WTC11 (cell line): ENCODE results near the gene CTTNBP2. TPM values are rescaled to one million over a fixed set of nuclear protein-coding genes. Genes with fewer than 3 reads are reported as not detected.

Experiments used
- ATAC-seq: fragments of 200-7000 bp; cut with Tn5 transposase; 2 replicates; pipeline ENCODE4 v1.10.0; 2021; ENCODE audit warnings: mild to moderate bottlenecking, moderate library complexity
- CTCF ChIA-PET: fragments of 300-600 bp; sonication (Branson Sonifier 250); formaldehyde crosslinking; loops from one replicate; lab custom pipeline; 2021; ENCODE audit warnings: antibody characterized with exemption; lab: Charles Lee
- POLR2A ChIA-PET: fragments of 350-600 bp; sonication (Branson Sonifier 250); formaldehyde crosslinking; loops from one replicate; lab custom pipeline; 2021; ENCODE audit warnings: antibody characterized with exemption; lab: Charles Lee
- DNase-seq: peaks from one replicate; pipeline ENCODE4 v3.0.0; 2021; ENCODE audit warnings: low spot score
- H3K27ac Mint-ChIP-seq: 2 replicates; pipeline ENCODE4 v1.8.0; 2021; ENCODE audit warnings: mixed read lengths
- H3K27me3 Mint-ChIP-seq: 2 replicates; pipeline ENCODE4 v1.8.0; 2021; ENCODE audit warnings: low read depth, mild to moderate bottlenecking, moderate library complexity, mixed read lengths
- H3K36me3 Mint-ChIP-seq: 2 replicates; pipeline ENCODE4 v1.8.0; 2021; ENCODE audit warnings: mixed read lengths
- H3K4me1 Mint-ChIP-seq: 2 replicates; pipeline ENCODE4 v1.8.0; 2022; ENCODE audit warnings: mixed read lengths
- H3K4me3 Mint-ChIP-seq: 2 replicates; pipeline ENCODE4 v1.8.0; 2021; ENCODE audit warnings: mild to moderate bottlenecking, moderate library complexity, mixed read lengths
- H3K9me3 Mint-ChIP-seq: 2 replicates; pipeline ENCODE4 v1.8.0; 2021; ENCODE audit warnings: mixed read lengths
- ATF1 ChIP-seq: sonication (generic); formaldehyde crosslinking; IDR thresholded peaks from 2 replicates; pipeline ENCODE4 v1.8.1; 2023; ENCODE audit warnings: mild to moderate bottlenecking, moderate library complexity, missing genetic modification reagents
- ATF3 ChIP-seq: sonication (generic); formaldehyde crosslinking; conservative IDR thresholded peaks from 2 replicates; pipeline ENCODE4 v1.8.1; 2022; ENCODE audit warnings: mild to moderate bottlenecking, missing genetic modification reagents
- CBFB ChIP-seq: sonication (generic); formaldehyde crosslinking; IDR thresholded peaks from 2 replicates; pipeline ENCODE4 v1.8.1; 2022; ENCODE audit warnings: mild to moderate bottlenecking, low read depth, missing genetic modification reagents
- E2F5 ChIP-seq: sonication (generic); formaldehyde crosslinking; IDR thresholded peaks from 2 replicates; pipeline ENCODE4 v1.8.1; 2022; ENCODE audit warnings: mild to moderate bottlenecking, moderate library complexity, missing genetic modification reagents
- FOXJ3 ChIP-seq: sonication (generic); formaldehyde crosslinking; IDR thresholded peaks from 2 replicates; pipeline ENCODE4 v1.9.0; 2021; ENCODE audit warnings: missing genetic modification reagents, mild to moderate bottlenecking, borderline replicate concordance
- GABPB1 ChIP-seq: sonication (generic); formaldehyde crosslinking; IDR thresholded peaks from 2 replicates; pipeline ENCODE4 v1.8.1; 2023; ENCODE audit warnings: mild to moderate bottlenecking, missing genetic modification reagents
- HMGXB4 ChIP-seq: sonication (generic); formaldehyde crosslinking; IDR thresholded peaks from 2 replicates; pipeline ENCODE4 v1.8.1; 2023; ENCODE audit warnings: mild to moderate bottlenecking, moderate library complexity, missing genetic modification reagents
- IRF2 ChIP-seq: sonication (generic); formaldehyde crosslinking; IDR thresholded peaks from 2 replicates; pipeline ENCODE4 v1.8.0; 2022; ENCODE audit warnings: low read depth, missing genetic modification reagents, borderline replicate concordance
- MXD4 ChIP-seq: fragments of 250-450 bp; sonication (Bioruptor Pico); IDR thresholded peaks from 2 replicates; pipeline ENCODE4 v1.8.0; 2021; ENCODE audit warnings: mild to moderate bottlenecking, moderate library complexity, borderline replicate concordance
- NFE2L1 ChIP-seq: sonication (generic); formaldehyde crosslinking; IDR thresholded peaks from 2 replicates; pipeline ENCODE4 v1.8.1; 2023; ENCODE audit warnings: missing genetic modification reagents
- USF1 ChIP-seq: sonication (generic); formaldehyde crosslinking; IDR thresholded peaks from 2 replicates; pipeline ENCODE4 v1.8.0; 2022; ENCODE audit warnings: mild to moderate bottlenecking, missing genetic modification reagents
- ZBTB43 ChIP-seq: sonication (generic); formaldehyde crosslinking; IDR thresholded peaks from 2 replicates; pipeline ENCODE4 v1.8.1; 2023; ENCODE audit warnings: mild to moderate bottlenecking, missing genetic modification reagents
- ZNF138 ChIP-seq: sonication (generic); formaldehyde crosslinking; conservative IDR thresholded peaks from 2 replicates; pipeline ENCODE4 v1.8.1; 2022; ENCODE audit warnings: mild to moderate bottlenecking, moderate library complexity, missing genetic modification reagents
- ZNF317 ChIP-seq: sonication (generic); formaldehyde crosslinking; IDR thresholded peaks from 2 replicates; pipeline ENCODE4 v1.8.1; 2023; ENCODE audit warnings: low read depth, mild to moderate bottlenecking, moderate library complexity, missing genetic modification reagents, borderline replicate concordance
- ZNF396 ChIP-seq: fragments of 250-450 bp; sonication (Bioruptor Pico); IDR thresholded peaks from 2 replicates; pipeline ENCODE4 v1.8.0; 2021; ENCODE audit warnings: mild to moderate bottlenecking, moderate library complexity, borderline replicate concordance
- total RNA-seq: library from RNA; stranded (reverse); gene quantifications from 3 replicates; pipeline ENCODE4 v1.2.3, GENCODE V29; 2021
- TF ChIP-seq, protein P1 (sequence below): sonication (generic); formaldehyde crosslinking; IDR thresholded peaks from 2 replicates; pipeline ENCODE4 v1.8.1; 2023; ENCODE audit warnings: mild to moderate bottlenecking, missing genetic modification reagents, moderate library complexity
- TF ChIP-seq, protein P2 (sequence below): sonication (generic); formaldehyde crosslinking; IDR thresholded peaks from 2 replicates; pipeline ENCODE4 v1.8.0; 2022; ENCODE audit warnings: mild to moderate bottlenecking, missing genetic modification reagents
- TF ChIP-seq, protein P3 (sequence below): sonication (generic); formaldehyde crosslinking; IDR thresholded peaks from 2 replicates; pipeline ENCODE4 v1.8.0; 2023; ENCODE audit warnings: mild to moderate bottlenecking, missing genetic modification reagents
- TF ChIP-seq, protein P4 (sequence below): sonication (generic); formaldehyde crosslinking; IDR thresholded peaks from 2 replicates; pipeline ENCODE4 v1.8.1; 2023; ENCODE audit warnings: mild to moderate bottlenecking, missing genetic modification reagents
- TF ChIP-seq, protein P5 (sequence below): sonication (generic); formaldehyde crosslinking; IDR thresholded peaks from 2 replicates; pipeline ENCODE4 v1.8.0; 2022; ENCODE audit warnings: mild to moderate bottlenecking, missing genetic modification reagents

Gene CTTNBP2
- total RNA-seq, 1 experiment from 2014 or later, result 22.1 TPM

GRCh38 chr7:117769085-117769484 lies 104.2 kb downstream of the CTTNBP2 start (continued):
- TF ChIP-seq, protein P1, sequence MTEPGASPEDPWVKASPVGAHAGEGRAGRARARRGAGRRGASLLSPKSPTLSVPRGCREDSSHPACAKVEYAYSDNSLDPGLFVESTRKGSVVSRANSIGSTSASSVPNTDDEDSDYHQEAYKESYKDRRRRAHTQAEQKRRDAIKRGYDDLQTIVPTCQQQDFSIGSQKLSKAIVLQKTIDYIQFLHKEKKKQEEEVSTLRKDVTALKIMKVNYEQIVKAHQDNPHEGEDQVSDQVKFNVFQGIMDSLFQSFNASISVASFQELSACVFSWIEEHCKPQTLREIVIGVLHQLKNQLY (CRISPR knock-in tag), result no peak
- TF ChIP-seq ZNF396 (CRISPR knock-in tag), result no peak
- no peak for TF ChIP-seq MXD4
- no peak for TF ChIP-seq USF1

- no peak for DNase-seq
- no peak for ATAC-seq
These were observed 105.3 kb downstream of the CTTNBP2 start for GRCh38 chr7:117767951-117768350.

GRCh38 chr7:117766913-117767312 lies 106.3 kb downstream of the CTTNBP2 start:
- ATAC-seq (no peak), DNase-seq (no peak)
- no peaks in the 10 kb centered on the region for H3K9me3 Mint-ChIP-seq
- ChIA-PET POLR2A (no interaction called here), CTCF (no interaction called here)
- no peaks in the 10 kb centered on the region for H3K4me1 Mint-ChIP-seq
- H3K36me3 Mint-ChIP-seq, result peaks cover 18% of the 10 kb centered on the region
- H3K27me3 Mint-ChIP-seq, result no peaks in the 10 kb centered on the region
- no peak overlapping the region; the same call in 1 of the 2 replicates for H3K27ac Mint-ChIP-seq
- H3K4me3 Mint-ChIP-seq, result no peak overlapping the region
- TF ChIP-seq, protein P2, sequence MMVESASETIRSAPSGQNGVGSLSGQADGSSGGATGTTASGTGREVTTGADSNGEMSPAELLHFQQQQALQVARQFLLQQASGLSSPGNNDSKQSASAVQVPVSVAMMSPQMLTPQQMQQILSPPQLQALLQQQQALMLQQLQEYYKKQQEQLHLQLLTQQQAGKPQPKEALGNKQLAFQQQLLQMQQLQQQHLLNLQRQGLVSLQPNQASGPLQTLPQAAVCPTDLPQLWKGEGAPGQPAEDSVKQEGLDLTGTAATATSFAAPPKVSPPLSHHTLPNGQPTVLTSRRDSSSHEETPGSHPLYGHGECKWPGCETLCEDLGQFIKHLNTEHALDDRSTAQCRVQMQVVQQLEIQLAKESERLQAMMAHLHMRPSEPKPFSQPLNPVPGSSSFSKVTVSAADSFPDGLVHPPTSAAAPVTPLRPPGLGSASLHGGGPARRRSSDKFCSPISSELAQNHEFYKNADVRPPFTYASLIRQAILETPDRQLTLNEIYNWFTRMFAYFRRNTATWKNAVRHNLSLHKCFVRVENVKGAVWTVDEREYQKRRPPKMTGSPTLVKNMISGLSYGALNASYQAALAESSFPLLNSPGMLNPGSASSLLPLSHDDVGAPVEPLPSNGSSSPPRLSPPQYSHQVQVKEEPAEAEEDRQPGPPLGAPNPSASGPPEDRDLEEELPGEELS (CRISPR knock-in tag), result no peak
- TF ChIP-seq FOXJ3 (CRISPR knock-in tag), result no peak
- TF ChIP-seq HMGXB4 (CRISPR knock-in tag), result no peak
- TF ChIP-seq ZBTB43 (CRISPR knock-in tag), result no peak
- TF ChIP-seq, protein P3, sequence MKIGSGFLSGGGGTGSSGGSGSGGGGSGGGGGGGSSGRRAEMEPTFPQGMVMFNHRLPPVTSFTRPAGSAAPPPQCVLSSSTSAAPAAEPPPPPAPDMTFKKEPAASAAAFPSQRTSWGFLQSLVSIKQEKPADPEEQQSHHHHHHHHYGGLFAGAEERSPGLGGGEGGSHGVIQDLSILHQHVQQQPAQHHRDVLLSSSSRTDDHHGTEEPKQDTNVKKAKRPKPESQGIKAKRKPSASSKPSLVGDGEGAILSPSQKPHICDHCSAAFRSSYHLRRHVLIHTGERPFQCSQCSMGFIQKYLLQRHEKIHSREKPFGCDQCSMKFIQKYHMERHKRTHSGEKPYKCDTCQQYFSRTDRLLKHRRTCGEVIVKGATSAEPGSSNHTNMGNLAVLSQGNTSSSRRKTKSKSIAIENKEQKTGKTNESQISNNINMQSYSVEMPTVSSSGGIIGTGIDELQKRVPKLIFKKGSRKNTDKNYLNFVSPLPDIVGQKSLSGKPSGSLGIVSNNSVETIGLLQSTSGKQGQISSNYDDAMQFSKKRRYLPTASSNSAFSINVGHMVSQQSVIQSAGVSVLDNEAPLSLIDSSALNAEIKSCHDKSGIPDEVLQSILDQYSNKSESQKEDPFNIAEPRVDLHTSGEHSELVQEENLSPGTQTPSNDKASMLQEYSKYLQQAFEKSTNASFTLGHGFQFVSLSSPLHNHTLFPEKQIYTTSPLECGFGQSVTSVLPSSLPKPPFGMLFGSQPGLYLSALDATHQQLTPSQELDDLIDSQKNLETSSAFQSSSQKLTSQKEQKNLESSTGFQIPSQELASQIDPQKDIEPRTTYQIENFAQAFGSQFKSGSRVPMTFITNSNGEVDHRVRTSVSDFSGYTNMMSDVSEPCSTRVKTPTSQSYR (CRISPR knock-in tag), result no peak
- TF ChIP-seq CBFB (CRISPR knock-in tag), result no peak
- no peak for TF ChIP-seq ZNF138 (CRISPR knock-in tag)
- no peak for TF ChIP-seq ATF1 (CRISPR knock-in tag)
- TF ChIP-seq, protein P4, sequence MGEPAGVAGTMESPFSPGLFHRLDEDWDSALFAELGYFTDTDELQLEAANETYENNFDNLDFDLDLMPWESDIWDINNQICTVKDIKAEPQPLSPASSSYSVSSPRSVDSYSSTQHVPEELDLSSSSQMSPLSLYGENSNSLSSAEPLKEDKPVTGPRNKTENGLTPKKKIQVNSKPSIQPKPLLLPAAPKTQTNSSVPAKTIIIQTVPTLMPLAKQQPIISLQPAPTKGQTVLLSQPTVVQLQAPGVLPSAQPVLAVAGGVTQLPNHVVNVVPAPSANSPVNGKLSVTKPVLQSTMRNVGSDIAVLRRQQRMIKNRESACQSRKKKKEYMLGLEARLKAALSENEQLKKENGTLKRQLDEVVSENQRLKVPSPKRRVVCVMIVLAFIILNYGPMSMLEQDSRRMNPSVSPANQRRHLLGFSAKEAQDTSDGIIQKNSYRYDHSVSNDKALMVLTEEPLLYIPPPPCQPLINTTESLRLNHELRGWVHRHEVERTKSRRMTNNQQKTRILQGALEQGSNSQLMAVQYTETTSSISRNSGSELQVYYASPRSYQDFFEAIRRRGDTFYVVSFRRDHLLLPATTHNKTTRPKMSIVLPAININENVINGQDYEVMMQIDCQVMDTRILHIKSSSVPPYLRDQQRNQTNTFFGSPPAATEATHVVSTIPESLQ (CRISPR knock-in tag), result no peak
- TF ChIP-seq GABPB1 (CRISPR knock-in tag), result no peak
- TF ChIP-seq NFE2L1 (CRISPR knock-in tag), result no peak
- no peak for TF ChIP-seq ATF3 (CRISPR knock-in tag)

More at GRCh38 chr7:117767951-117768350, 105.3 kb downstream of the CTTNBP2 start:
- H3K9me3 Mint-ChIP-seq, result no peaks in the 10 kb centered on the region
- TF ChIP-seq ZNF317 (CRISPR knock-in tag), result no peak
- TF ChIP-seq, protein P5, sequence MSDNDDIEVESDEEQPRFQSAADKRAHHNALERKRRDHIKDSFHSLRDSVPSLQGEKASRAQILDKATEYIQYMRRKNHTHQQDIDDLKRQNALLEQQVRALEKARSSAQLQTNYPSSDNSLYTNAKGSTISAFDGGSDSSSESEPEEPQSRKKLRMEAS (CRISPR knock-in tag), result no peak
- TF ChIP-seq IRF2 (CRISPR knock-in tag), result no peak
- TF ChIP-seq E2F5 (CRISPR knock-in tag), result no peak
- TF ChIP-seq, all 79 proteins: peak for 0
- Mint-ChIP-seq H3K27me3 (no peaks in the 10 kb centered on the region), H3K4me1 (no peaks in the 10 kb centered on the region), H3K36me3 (peaks cover 14% of the 10 kb centered on the region), H3K27ac (no peak overlapping the region), H3K4me3 (no peak overlapping the region)
- ChIA-PET CTCF (interaction anchor here (0.6 to 0.7 kb wide), 2 partner anchors 98 to 402 kb away, joined by 5 read pairs; no protein-coding TSS in a partner anchor), POLR2A (no interaction called here)
